Heart right ventricle (tissue), 16 donors: ENCODE results near the gene CSRP1. TPM values are rescaled to one million over a fixed set of nuclear protein-coding genes. Genes with fewer than 3 reads are reported as not detected.

ENCODE experiments used
- ATAC-seq, 8 donors: fragments of 200-7000 bp; cut with Tn5 transposase; one replicate each; pipeline ENCODE4 v1.9.1; 2020; ENCODE audit warnings: mild to moderate bottlenecking in 8 of 8, moderate library complexity in 8 of 8, moderate number of reproducible peaks in 1 of 8
- DNase-seq, 2 donors: peaks; one replicate each; pipeline ENCODE4 v3.0.0-alpha.2; 2020
- H3K27ac ChIP-seq, 10 donors: fragments of 200-600 bp; sonication (generic) in 2 of 10; one replicate each; pipeline versions ENCODE4 v1.5.0 to v1.8.0; 2020 to 2022; ENCODE audit warnings: mild to moderate bottlenecking in 3 of 10
- H3K27me3 ChIP-seq, 7 donors: fragments of 200-600 bp; one replicate each; pipeline ENCODE4 v1.8.0; 2021 to 2022; ENCODE audit warnings: mild to moderate bottlenecking in 2 of 7
- H3K36me3 ChIP-seq, 9 donors: fragments of 200-600 bp; sonication (generic) in 1 of 9; one replicate each; pipeline versions ENCODE4 v1.5.0 to v1.8.0; 2020 to 2022; ENCODE audit warnings: mild to moderate bottlenecking in 2 of 9
- H3K4me1 ChIP-seq, 9 donors: fragments of 200-600 bp; sonication (generic) in 1 of 9; one replicate each; pipeline versions ENCODE4 v1.5.0 to v1.8.0; 2020 to 2022; ENCODE audit warnings: mild to moderate bottlenecking in 4 of 9
- H3K4me3 ChIP-seq, 10 donors: fragments of 200-600 bp; sonication (generic) in 2 of 10; one replicate each; pipeline versions ENCODE4 v1.5.0 to v1.8.0; 2020 to 2022; ENCODE audit warnings: mild to moderate bottlenecking in 7 of 10, moderate library complexity in 2 of 10
- H3K9me3 ChIP-seq, 11 donors: fragments of 200-600 bp in 10 of 11; sonication (generic) in 2 of 11; one replicate each; pipeline versions ENCODE4 v1.5.0 to v1.8.0; 2013 to 2022; ENCODE audit warnings: mild to moderate bottlenecking in 2 of 11, control low read depth in 1 of 11, moderate library complexity in 1 of 11
- CTCF ChIP-seq, 9 donors: fragments of 200-600 bp; sonication (generic) in 2 of 9; IDR thresholded peaks; one replicate each; pipeline versions ENCODE4 v1.5.0 to v1.8.0; 2021 to 2022; ENCODE audit warnings: antibody characterized with exemption in 9 of 9, mild to moderate bottlenecking in 5 of 9, moderate library complexity in 1 of 9
- WGBS, 2 donors: extraction: QIAGEN DNeasy Blood & Tissue Kit; methylation state at CpG; one replicate each; pipeline ENCODE4 v1.1.7; 2013; ENCODE audit warnings: inconsistent platforms in 1 of 2; 5-methylcytosine and 5-hydroxymethylcytosine counted together
- intact Hi-C, 10 donors: fragments of 100-400 bp; cut with DNase I; formaldehyde crosslinking; loops; one replicate each; pipeline versions ENCODE4 v1.11.1 to v1.14.2; 2022
- polyA plus RNA-seq, 2 donors: library from polyadenylated mRNA; stranded (reverse); fragments of 200-250 nt; gene quantifications; one replicate each; pipeline ENCODE4 v1.2.3, GENCODE V29; 2013
- total RNA-seq, 10 donors: library from RNA; stranded (reverse); fragmentation: NEBNext Ultra II Directional in 3 of 10; extraction: Animal tissue kit (Norgen Biotek cat#: 25700) in 3 of 10; gene quantifications; one replicate each; pipeline versions ENCODE4 v1.2.1 to v1.2.4, GENCODE V29; 2021 to 2023
- donor health status: Arrhythmogenic right ventricular cardiomyopathy.
- donor health status: ischemic (EF 13 %, LVEDD 7.1; RV severe dilation, severe dysfunction).
- donor health status: healthy with polysubstance abuse.
- donor health status: DM: no; HTN: yes; CAD: no.
- donor health status: DM: no; HTN: no; CAD: no.
- donor health status: ischemic (EF 25% LVEDD 6.9; RV normal size, moderate dysfunction).
- donor health status: ischemic (EF 25% LVEDD 5.7; RV mildly dilated, moderate dysfunction).
- donor health status: healthy.
- donor health status: DM: yes; HTN: yes; CAD: no.
- donor health status: Ischemic cardiomyopathy.
- donor health status: ischemic (EF 35%, LVEDD 5.7; RV mildly dilated, moderate dysfunction).
- donor health status: nonischemic (EF 11% LVEDD 7.7; RV severe dilation, severe dysfunction).
- donor health status: DM: yes; HTN: yes; CAD: no.
- donor health status: PGD.
- donor health status: ischemic (EF 29% LVEDD 5.4; RV normal size, mild dysfunction).
- donor health status: nonischemic (EF 23%, LVEDD 6.1; RV moderate dilation, normal function).

The CSRP1 gene
- total and polyA plus RNA-seq, 12 donors, result 48.1 to 104 (median 67.7) TPM

DNA sequence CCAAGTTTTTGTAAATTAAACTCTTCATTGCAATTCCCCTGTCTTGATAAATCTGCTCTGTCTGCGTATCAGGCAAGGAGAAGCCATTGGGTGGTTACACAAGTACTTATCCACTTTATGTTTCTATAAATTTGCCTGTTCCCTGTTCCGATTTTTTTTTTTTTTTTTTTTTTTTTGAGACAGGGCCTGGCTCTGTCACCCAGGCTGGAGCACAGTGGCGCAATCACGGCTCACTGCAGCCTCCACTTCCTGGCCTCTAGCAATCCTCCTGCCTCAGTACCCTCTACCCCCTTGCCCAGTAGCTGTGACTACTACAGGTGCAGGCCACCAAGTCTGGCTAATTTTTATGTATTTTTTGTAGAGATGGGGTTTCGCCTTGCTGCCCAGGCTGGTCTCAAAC lies 11.1 kb upstream of the CSRP1 start:
- no peak for ATAC-seq
- Histone ChIP-seq H3K4me3 (no peak overlapping the region), H3K27ac (no peak overlapping the region), H3K4me1 (peaks cover 0 to 7% (median 4%) of the 10 kb centered on the region in 9 donors), H3K36me3 (peaks cover 0 to 6% (median 0%) of the 10 kb centered on the region in 9 donors), H3K9me3 (peaks cover 0 to 2% (median 0%) of the 10 kb centered on the region in 11 donors), H3K27me3 (no peaks in the 10 kb centered on the region)
- 94 to 95% methylated on average over 5 of the region's 5 CpGs for WGBS, 2 donors
- intact Hi-C loops, result loop anchor here in 1 of 10 donors (5.0 kb wide), 1 partner anchor 36 kb away; no protein-coding TSS in a partner anchor
- DNase-seq, result no peak
- TF ChIP-seq CTCF (IDR thresholded peaks at IDR 0.05), result no peak

GRCh38 chr1:201517631-201518030 lies 10.7 kb upstream of the CSRP1 start:
- no peak for DNase-seq
- Histone ChIP-seq H3K4me1 (peaks cover 2 to 12% (median 8%) of the 10 kb centered on the region in 9 donors), H3K4me3 (no peak overlapping the region), H3K27ac (no peak overlapping the region), H3K36me3 (peaks cover 0 to 6% (median 0%) of the 10 kb centered on the region in 9 donors), H3K27me3 (no peaks in the 10 kb centered on the region), H3K9me3 (no peaks in the 10 kb centered on the region)
- intact Hi-C loops, result loop anchor here in 1 of 10 donors (5.0 kb wide), 1 partner anchor 35 kb away; no protein-coding TSS in a partner anchor
- 83 to 89% methylated on average over 7 of the region's 7 CpGs for WGBS, 2 donors
- TF ChIP-seq CTCF (IDR thresholded peaks at IDR 0.05), result no peak
- no peak for ATAC-seq

GRCh38 chr1:201516511-201517127 lies 9.7 kb upstream of the CSRP1 start:
- Histone ChIP-seq H3K4me3 (no peak overlapping the region), H3K9me3 (no peaks in the 10 kb centered on the region), H3K27me3 (no peaks in the 10 kb centered on the region), H3K4me1 (peaks cover 6 to 22% (median 18%) of the 10 kb centered on the region in 9 donors), H3K27ac (no peak overlapping the region), H3K36me3 (peaks cover 0 to 4% (median 0%) of the 10 kb centered on the region in 9 donors)
- ATAC-seq (no peak), DNase-seq (no peak)
- intact Hi-C loops, result loop anchor here in 1 of 10 donors (5.0 kb wide), 1 partner anchor 34 kb away; no protein-coding TSS in a partner anchor
- 71 to 98% methylated on average over 2 of the region's 2 CpGs for WGBS, 2 donors
- TF ChIP-seq CTCF (IDR thresholded peaks at IDR 0.05), result no peak

DNA sequence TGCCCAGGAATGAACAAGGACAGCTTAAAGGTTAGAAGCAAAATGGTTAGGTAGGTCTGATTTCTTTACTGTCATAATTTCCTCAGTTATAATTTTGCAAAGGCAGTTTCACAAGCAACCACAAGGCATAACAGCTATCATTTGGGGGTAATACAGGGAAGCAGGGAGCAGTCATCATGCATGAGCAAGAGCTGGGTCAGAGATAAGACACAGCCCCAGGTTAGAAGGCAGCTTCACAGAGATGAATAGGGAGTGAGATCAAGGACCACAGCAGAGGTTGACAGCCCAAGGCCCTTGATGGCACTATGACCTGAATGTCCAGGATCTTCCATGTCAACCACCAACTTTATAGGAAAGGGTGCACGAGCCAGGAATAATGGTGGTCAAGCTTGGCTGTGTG lies 9.0 kb upstream of the CSRP1 start:
- DNase-seq, result no peak
- Histone ChIP-seq H3K36me3 (peaks cover 0 to 4% (median 0%) of the 10 kb centered on the region in 9 donors), H3K4me1 (peaks cover 7 to 29% (median 24%) of the 10 kb centered on the region in 9 donors), H3K4me3 (no peak overlapping the region), H3K27me3 (no peaks in the 10 kb centered on the region), H3K9me3 (no peaks in the 10 kb centered on the region), H3K27ac (no peak overlapping the region)
- intact Hi-C loops, result loop anchor here in 1 of 10 donors (5.0 kb wide), 1 partner anchor 34 kb away; no protein-coding TSS in a partner anchor
- no peak for ATAC-seq
- no peak for TF ChIP-seq CTCF (IDR thresholded peaks at IDR 0.05)
- 96 to 97% methylated on average over 1 of the region's 1 CpG for WGBS, 2 donors
